ENCODE data around the gene L3MBTL2. TPM values are rescaled to one million over a fixed set of nuclear protein-coding genes. Genes with fewer than 3 reads are reported as not detected.

The L3MBTL2 gene
- total RNA-seq, 2 experiments from 2014 or later, result 19.4 to 22.3 TPM

DNA sequence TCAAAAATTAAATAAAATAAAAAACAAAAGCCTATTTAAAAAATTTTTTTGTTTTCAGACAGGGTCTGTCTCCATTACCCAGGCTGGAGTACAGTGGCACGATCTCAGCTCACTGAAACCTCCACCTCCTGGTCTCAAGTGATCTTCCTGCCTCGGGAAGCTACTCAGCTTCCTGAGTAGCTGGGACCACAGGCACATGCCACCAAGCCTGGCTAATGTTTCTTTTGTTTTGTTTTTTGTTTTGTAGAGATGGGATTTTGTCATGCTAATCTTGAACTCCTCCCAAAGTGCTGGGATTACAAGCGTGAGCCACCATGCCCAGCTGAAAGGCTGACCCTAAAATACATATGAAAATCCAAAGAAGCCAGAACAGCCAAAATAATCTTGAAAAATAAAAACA is 20.4 kb upstream of the L3MBTL2 start:
- Mint-ChIP-seq H3K4me1 (ENCODE audit: low read depth) (no peaks in the 10 kb centered on the region), H3K36me3 (ENCODE audit: low read depth) (peaks cover 1% of the 10 kb centered on the region), H3K27ac (no peak overlapping the region), H3K4me3 (no peak overlapping the region), H3K27me3 (ENCODE audit: low read depth) (no peaks in the 10 kb centered on the region), H3K9me3 (no peaks in the 10 kb centered on the region)
- CTCF ChIA-PET, result interaction anchor here (1.2 kb wide), 1 partner anchor 15 kb away, joined by 4 read pairs; no protein-coding TSS in a partner anchor
- intact Hi-C loops (cut with micrococcal nuclease), result no loop called here
- no peak for DNase-seq

DNA sequence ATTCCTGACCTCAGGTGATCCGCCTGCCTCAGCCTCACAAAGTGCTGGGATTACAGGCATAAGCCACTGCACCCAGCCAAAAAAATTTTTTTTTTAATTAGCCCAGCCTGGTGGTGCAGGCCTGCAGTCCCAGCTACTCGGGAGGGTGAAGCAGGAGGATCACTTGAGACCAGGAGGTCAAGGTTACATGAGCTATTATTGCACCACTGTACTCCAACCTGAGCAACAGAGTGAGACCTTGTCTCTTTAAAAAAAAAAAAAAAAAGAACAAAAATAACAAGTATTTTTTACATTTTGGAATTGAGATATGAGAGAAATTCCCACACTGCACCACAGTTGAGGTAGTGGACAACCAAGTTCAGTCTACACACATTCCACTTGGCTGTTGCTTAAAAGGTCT is 13.6 kb upstream of the L3MBTL2 start:
- Mint-ChIP-seq H3K27me3 (ENCODE audit: low read depth) (no peaks in the 10 kb centered on the region), H3K36me3 (ENCODE audit: low read depth) (no peaks in the 10 kb centered on the region), H3K9me3 (no peaks in the 10 kb centered on the region), H3K27ac (no peak overlapping the region), H3K4me1 (ENCODE audit: low read depth) (no peaks in the 10 kb centered on the region), H3K4me3 (no peak overlapping the region)
- intact Hi-C loops (cut with micrococcal nuclease), result no loop called here
- CTCF ChIA-PET, result interaction anchor here (1.7 kb wide), 1 partner anchor 46 kb away, joined by 9 read pairs; no protein-coding TSS in a partner anchor
- DNase-seq, result no peak

DNA sequence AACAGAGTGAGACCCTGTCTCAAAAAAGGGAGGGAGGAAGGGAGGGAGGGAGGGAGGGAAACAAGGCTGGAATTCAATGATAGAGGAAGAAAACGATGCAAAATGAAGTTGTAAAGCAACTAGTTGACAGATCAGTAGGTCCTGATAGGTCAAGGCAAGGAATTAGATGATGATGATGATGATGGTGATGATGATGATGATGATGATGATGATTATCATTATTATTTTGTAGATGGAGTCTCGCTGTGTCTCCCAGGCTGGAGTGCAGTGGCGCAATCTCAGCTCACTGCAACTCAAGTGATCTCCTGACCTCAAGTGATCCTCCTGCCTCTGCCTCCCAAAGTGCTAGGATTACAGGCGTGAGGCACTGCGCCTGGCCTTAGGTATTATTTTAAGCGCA is 11.3 kb upstream of the L3MBTL2 start:
- no peak for DNase-seq
- CTCF ChIA-PET, result no interaction called here
- Mint-ChIP-seq H3K9me3 (no peaks in the 10 kb centered on the region), H3K4me1 (ENCODE audit: low read depth) (peaks cover 8% of the 10 kb centered on the region), H3K36me3 (ENCODE audit: low read depth) (no peaks in the 10 kb centered on the region), H3K27me3 (ENCODE audit: low read depth) (no peaks in the 10 kb centered on the region), H3K27ac (no peak overlapping the region), H3K4me3 (no peak overlapping the region)
- intact Hi-C loops (cut with micrococcal nuclease), result no loop called here

DNA sequence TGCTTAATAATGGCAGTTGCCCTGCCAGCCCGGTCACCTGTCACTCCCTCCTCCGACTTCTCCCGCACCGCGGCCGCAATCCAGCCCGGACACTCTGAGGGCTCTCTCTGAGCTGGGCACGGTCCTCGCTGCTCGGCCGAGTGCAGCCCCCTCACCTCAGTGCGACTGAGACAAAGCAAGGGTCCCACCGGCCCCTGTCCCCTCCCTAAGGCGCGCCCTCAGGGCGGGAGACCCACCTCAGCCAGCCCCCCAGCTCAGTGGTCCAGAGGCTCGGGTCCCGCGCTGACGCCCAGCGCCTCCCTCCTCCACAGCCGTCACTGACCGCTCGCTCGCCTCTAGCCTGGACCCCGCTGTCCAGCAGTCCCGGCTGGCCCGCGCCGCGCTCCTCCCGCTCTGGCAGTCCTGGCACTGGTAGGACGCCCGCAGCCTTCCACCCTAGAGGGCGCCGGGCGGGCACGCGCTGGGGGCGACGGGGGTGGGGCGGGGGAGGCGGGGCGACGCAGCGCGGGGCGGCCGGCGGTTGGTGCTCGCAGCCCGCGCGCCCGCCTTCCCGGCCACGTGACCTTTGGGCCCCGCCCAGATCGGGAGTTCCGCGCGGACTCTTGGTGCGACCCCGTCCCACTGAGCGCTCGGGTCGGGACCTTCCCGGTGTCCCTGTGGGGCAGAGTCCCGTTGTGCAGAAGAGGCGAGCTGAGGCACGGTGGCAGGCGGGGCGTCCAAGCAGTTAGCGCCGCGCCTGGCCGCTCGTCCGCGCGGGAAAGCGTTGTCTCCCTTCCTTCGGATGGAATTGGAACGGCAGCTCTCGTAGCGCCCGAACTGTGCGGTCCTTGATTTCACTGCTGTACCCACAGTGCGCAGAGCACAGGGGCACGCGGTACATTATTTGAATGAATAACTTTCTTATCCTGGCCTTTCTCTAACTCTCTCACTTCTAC is 7.8 kb upstream of the L3MBTL2 start:
- H3K4me1 Mint-ChIP-seq (ENCODE audit: low read depth), result peaks cover 8% of the 10 kb centered on the region
- H3K4me3 Mint-ChIP-seq, result peak overlapping the region; percentile 80
- peak; percentile 77 for DNase-seq
- no peaks in the 10 kb centered on the region for H3K27me3 Mint-ChIP-seq (ENCODE audit: low read depth)
- H3K9me3 Mint-ChIP-seq, result no peaks in the 10 kb centered on the region
- intact Hi-C loops (cut with micrococcal nuclease), result loop anchor here (1.0 kb wide), 1 partner anchor 106 kb away; no protein-coding TSS in a partner anchor
- H3K36me3 Mint-ChIP-seq (ENCODE audit: low read depth), result no peaks in the 10 kb centered on the region
- CTCF ChIA-PET, result interaction anchor here (2.4 kb wide), 1 partner anchor 40 kb away, joined by 9 read pairs; no protein-coding TSS in a partner anchor
- H3K27ac Mint-ChIP-seq, result no peak overlapping the region

DNA sequence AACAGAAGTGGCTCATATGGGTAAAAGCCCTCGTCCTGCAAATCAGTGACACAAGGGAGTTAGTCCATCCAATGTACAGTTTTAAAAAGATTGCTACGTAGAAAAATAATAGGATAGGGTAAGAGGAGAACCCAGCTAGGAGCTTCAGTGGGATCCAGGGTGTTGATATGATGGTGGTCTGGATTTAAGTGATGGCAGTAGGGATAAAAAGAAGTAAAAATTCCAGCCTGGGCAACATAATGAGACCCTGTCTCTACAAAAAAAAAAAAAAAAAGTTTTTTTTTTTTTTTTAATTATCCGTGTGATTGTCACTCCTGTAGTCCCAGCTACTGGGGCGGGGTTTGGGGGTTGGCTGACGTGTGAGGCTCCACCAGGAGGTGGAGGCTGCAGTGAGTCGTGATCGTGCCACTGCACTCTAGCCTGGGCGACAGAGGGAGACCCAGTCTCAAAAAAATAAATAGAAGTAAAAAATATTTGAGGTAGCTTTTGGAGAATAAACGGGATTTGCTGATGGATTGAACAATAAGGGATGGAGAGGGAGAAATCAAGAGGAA is 7.0 kb upstream of the L3MBTL2 start:
- CTCF ChIA-PET, result interaction anchor here (1.5 to 2.4 kb wide), 2 partner anchors 17 to 39 kb away, joined by 3 to 9 read pairs; no protein-coding TSS in a partner anchor
- Mint-ChIP-seq H3K27ac (no peak overlapping the region), H3K4me3 (peak overlapping the region; percentile 80), H3K4me1 (ENCODE audit: low read depth) (peaks cover 8% of the 10 kb centered on the region), H3K27me3 (ENCODE audit: low read depth) (no peaks in the 10 kb centered on the region), H3K9me3 (no peaks in the 10 kb centered on the region), H3K36me3 (ENCODE audit: low read depth) (no peaks in the 10 kb centered on the region)
- peak; percentile 80 for DNase-seq
- intact Hi-C loops (cut with micrococcal nuclease), result loop anchor here (2.0 kb wide), 1 partner anchor 19 kb away; no protein-coding TSS in a partner anchor

- Mint-ChIP-seq H3K9me3 (no peaks in the 10 kb centered on the region), H3K4me3 (no peak overlapping the region), H3K36me3 (ENCODE audit: low read depth) (peaks cover 3% of the 10 kb centered on the region), H3K4me1 (ENCODE audit: low read depth) (peaks cover 22% of the 10 kb centered on the region), H3K27ac (no peak overlapping the region), H3K27me3 (ENCODE audit: low read depth) (no peaks in the 10 kb centered on the region)
- CTCF ChIA-PET, result no interaction called here
- no peak for DNase-seq
- intact Hi-C loops (cut with micrococcal nuclease), result no loop called here
These were observed 4.0 kb upstream of the L3MBTL2 start for GRCh38 chr22:41201141-41201540.

- Mint-ChIP-seq H3K36me3 (ENCODE audit: low read depth) (peaks cover 3% of the 10 kb centered on the region), H3K9me3 (no peaks in the 10 kb centered on the region), H3K4me1 (ENCODE audit: low read depth) (peaks cover 31% of the 10 kb centered on the region), H3K4me3 (no peak overlapping the region), H3K27me3 (ENCODE audit: low read depth) (no peaks in the 10 kb centered on the region), H3K27ac (no peak overlapping the region)
- no peak for DNase-seq
- intact Hi-C loops (cut with micrococcal nuclease), result no loop called here
- CTCF ChIA-PET, result no interaction called here
These were observed 2.0 kb upstream of the L3MBTL2 start for GRCh38 chr22:41203118-41203517.

DNA sequence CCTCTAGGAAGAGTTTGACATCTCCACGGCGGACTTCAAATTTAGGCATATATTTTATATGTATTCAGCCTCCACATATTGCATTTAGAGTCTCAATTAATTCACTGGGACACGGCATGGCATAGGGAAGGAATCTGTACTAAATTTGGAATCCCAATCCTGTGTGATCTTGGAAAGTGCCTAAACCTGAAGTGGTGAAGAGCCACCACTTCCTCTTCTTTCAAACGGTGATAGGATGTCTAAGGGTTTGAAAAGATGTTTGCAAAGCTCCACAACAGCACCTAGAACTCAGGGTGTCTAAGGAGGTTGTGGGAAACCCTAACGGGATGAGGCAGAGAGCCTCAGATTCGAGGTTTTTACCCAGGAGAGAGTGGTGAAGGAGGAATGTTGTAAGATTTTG is 1.0 kb upstream of the L3MBTL2 start:
- Mint-ChIP-seq H3K27me3 (ENCODE audit: low read depth) (no peaks in the 10 kb centered on the region), H3K27ac (no peak overlapping the region)

GRCh38 chr22:41206719-41207118 is 1.6 kb downstream of the L3MBTL2 start:
- H3K4me1 Mint-ChIP-seq (ENCODE audit: low read depth), result peaks cover 33% of the 10 kb centered on the region
- peak overlapping the region; percentile 60 for H3K4me3 Mint-ChIP-seq
- intact Hi-C loops (cut with micrococcal nuclease), result no loop called here
- no peaks in the 10 kb centered on the region for H3K27me3 Mint-ChIP-seq (ENCODE audit: low read depth)
- CTCF ChIA-PET, result interaction anchor here (1.3 to 1.7 kb wide), 2 partner anchors 31 to 284 kb away, joined by 8 to 9 read pairs; no protein-coding TSS in a partner anchor
- H3K27ac Mint-ChIP-seq, result peak overlapping the region; percentile 56
- DNase-seq, result no peak
- H3K9me3 Mint-ChIP-seq, result no peaks in the 10 kb centered on the region
- peaks cover 13% of the 10 kb centered on the region for H3K36me3 Mint-ChIP-seq (ENCODE audit: low read depth)

More for the DNA sequence above, 1.0 kb upstream of the L3MBTL2 start:
- peaks cover 3% of the 10 kb centered on the region for H3K36me3 Mint-ChIP-seq (ENCODE audit: low read depth)
- no peak for DNase-seq
- peaks cover 28% of the 10 kb centered on the region for H3K4me1 Mint-ChIP-seq (ENCODE audit: low read depth)
- H3K9me3 Mint-ChIP-seq, result no peaks in the 10 kb centered on the region
- CTCF ChIA-PET, result no interaction called here
- no peak overlapping the region for H3K4me3 Mint-ChIP-seq
- intact Hi-C loops (cut with micrococcal nuclease), result no loop called here

GRCh38 chr22:41215409-41215808 is 10.3 kb downstream of the L3MBTL2 start:
- CTCF ChIA-PET, result no interaction called here
- intact Hi-C loops (cut with micrococcal nuclease), result loop anchor here (5.0 kb wide), 1 partner anchor 293 kb away; no protein-coding TSS in a partner anchor
- Mint-ChIP-seq H3K9me3 (no peaks in the 10 kb centered on the region), H3K27ac (no peak overlapping the region), H3K4me1 (ENCODE audit: low read depth) (peaks cover 28% of the 10 kb centered on the region), H3K27me3 (ENCODE audit: low read depth) (no peaks in the 10 kb centered on the region), H3K36me3 (ENCODE audit: low read depth) (peaks cover 37% of the 10 kb centered on the region), H3K4me3 (no peak overlapping the region)
- DNase-seq, result no peak

GRCh38 chr22:41215926-41216325 is 10.8 kb downstream of the L3MBTL2 start:
- CTCF ChIA-PET, result no interaction called here
- H3K4me3 Mint-ChIP-seq, result no peak overlapping the region
- peak overlapping the region; percentile 90 for H3K27ac Mint-ChIP-seq
- no peak for DNase-seq
- no peaks in the 10 kb centered on the region for H3K9me3 Mint-ChIP-seq
- intact Hi-C loops (cut with micrococcal nuclease), result loop anchor here (2.0 to 5.0 kb wide), 2 partner anchors 17 to 294 kb away; no protein-coding TSS in a partner anchor
- H3K36me3 Mint-ChIP-seq (ENCODE audit: low read depth), result peaks cover 37% of the 10 kb centered on the region
- H3K4me1 Mint-ChIP-seq (ENCODE audit: low read depth), result peaks cover 28% of the 10 kb centered on the region
- H3K27me3 Mint-ChIP-seq (ENCODE audit: low read depth), result no peaks in the 10 kb centered on the region

GRCh38 chr22:41216984-41217383 is 11.9 kb downstream of the L3MBTL2 start:
- CTCF ChIA-PET, result interaction anchor here (1.1 kb wide), 2 partner anchors 20 to 294 kb away, joined by 4 to 5 read pairs; no protein-coding TSS in a partner anchor
- Mint-ChIP-seq H3K9me3 (no peaks in the 10 kb centered on the region), H3K4me3 (peak overlapping the region; percentile 47), H3K4me1 (ENCODE audit: low read depth) (peaks cover 28% of the 10 kb centered on the region), H3K36me3 (ENCODE audit: low read depth) (peaks cover 40% of the 10 kb centered on the region), H3K27me3 (ENCODE audit: low read depth) (no peaks in the 10 kb centered on the region), H3K27ac (peak overlapping the region; percentile 90)
- intact Hi-C loops (cut with micrococcal nuclease), result loop anchor here (1.0 to 5.0 kb wide), 8 partner anchors 12 to 295 kb away; partner anchors contain the start of genes L3MBTL2 and RBX1
- DNase-seq, result no peak
